NCI-H345 treated with DMSO at 0.1 percent for 48 hours (cell line): ENCODE data around the gene GRK2.
"Not testable (repeated sequence)": the region's sequence is repeated elsewhere in the genome, so short reads cannot be mapped to it uniquely, and the experiment has no call there.

ENCODE experiments used
- DNase-seq: peaks from one replicate; lab custom pipeline; 2025; ENCODE audit not compliant: unreplicated experiment; lab: John Stamatoyannopoulos, UW

The GRK2 gene

DNA sequence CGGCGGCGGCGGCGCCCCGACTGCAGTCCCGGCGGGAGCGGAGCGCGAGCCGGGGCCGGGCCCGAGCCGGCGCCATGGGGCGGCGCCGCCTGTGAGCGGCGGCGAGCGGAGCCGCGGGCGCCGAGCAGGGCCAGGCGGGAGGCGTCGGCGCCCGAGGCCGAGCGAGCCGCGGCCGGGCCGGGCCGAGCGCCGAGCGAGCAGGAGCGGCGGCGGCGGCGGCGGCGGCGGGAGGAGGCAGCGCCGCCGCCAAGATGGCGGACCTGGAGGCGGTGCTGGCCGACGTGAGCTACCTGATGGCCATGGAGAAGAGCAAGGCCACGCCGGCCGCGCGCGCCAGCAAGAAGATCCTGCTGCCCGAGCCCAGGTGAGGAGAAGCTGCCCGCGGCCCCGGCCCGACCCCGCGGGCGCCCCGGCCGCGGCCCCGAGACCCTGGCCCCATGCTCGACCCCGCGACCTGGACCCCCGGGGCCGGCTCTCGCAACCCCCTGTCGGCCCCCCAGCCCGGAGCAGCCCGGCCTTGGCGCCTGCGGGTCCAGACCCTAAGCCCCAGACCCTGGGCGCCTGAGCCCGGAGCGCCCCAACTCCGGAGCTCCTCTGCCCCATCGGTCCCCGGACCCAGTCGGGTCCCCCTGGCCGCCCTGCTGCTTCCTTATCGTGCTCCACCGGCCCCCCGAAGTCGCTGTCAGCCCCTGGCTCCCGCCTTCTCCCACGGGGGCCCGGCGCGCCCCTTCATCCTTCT, at the start of gene GRK2:
TSS of gene GRK2 (plus strand) at position 25 of the 739 bp plus-strand sequence. CDS start at position 252, 227 bp downstream.
- peak; percentile 22 for DNase-seq

DNA sequence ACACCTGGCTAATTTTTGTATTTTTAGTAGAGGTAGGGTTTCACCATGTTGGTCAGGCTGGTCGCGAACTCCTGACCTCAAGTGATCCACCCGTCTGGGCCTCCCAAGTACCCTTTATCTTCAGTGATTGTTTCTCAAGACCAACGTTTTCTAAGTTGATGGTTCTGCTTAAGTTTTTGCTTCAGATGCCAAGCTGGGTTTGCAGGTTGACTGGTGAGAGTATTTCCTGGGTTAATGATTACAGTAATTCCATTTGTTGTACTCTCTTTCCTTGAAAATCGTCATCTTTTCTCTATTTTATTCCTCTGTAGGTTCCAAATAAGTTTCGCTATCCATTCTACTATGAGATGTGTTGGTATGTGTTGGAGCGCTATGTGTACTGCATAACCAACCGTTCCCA, 38.5 kb upstream of the GRK2 start:
- no peak for DNase-seq

DNA sequence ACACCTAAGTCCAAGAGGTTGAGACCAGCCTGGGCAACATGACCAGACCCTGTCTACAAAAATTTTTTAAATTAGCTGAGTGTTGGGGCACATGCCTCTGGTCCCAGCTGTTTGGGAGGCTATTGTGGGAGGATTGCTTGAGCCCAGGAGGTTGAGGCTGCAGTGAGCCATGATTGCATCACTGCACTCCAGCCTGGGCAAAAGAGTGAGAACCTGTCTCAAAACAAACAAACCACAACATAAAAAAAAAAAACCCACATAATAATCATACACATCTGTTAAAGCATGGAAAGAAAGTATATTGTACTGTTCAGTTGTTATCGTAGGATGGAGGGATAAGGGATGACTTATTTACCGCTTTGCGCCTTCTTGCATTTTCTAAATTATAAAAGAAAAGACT, 35.9 kb upstream of the GRK2 start:
- DNase-seq, result no peak

DNA sequence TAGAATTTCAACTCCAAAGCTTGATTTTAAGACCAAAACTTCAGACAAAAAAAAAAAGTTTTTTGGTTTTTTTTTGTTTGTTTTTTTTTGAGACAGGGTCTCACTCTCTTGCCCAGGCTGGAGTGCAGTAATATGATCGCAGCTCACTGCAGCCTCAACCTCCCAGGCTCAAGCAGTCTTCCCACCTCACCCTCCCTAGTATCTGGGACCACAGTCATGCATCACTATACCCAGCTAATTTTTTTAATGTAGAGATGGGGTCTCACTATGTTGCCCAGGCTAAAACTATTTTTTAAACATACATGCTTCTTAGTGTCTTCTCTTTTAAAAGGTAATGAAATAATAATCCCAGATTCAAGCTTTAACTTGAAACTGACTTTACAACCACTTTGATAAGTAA, 35.4 kb upstream of the GRK2 start:
- no peak for DNase-seq

DNA sequence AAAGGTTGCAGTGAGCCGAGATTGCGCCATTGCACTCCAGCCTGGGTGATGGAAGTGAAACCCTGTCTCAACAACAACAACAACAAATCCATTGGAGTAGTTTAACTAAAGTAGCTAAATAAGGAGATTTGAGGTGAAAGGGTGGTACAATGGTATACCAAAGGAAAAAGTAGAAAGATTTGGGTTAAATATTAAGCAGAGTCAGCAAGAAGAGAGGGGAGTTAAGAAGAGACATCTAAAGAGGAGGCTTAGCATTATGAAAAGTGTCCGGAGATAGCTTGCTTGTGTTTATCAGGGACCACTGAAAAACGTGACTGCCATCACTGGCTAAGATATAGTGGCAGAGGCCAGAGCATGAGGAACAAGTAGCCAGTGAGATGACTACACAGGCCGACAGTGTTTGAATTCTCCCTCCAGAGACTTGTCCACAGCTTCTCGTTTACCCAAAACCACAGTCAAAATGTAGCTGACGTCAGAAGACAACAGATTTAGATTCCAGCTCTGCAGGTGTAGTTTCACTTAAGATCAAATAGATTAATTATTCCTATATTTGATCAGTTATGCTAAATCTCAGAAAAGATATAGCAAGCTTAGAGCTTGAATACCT, 32.6 kb upstream of the GRK2 start:
- DNase-seq, result no peak

DNA sequence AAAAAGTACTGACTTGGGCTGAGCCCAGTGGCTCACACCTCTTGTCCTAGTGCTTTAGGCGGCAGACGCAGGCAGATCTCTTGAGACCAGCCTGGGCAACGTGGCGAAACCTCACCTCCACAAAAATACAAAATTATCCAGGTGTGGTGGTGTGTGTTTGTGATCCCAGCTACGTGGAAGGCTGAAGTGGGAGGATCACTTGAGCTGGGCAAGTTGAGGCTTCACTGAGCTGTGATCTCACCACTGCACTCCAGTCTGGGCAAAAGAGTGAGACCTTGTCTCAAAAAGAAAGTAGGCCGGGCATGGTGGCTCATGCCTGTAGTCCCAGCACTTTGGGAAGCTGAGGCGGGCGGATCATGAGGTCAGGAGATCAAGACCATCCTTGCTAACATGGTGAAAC, 31.7 kb upstream of the GRK2 start:
- DNase-seq, result not testable (repeated sequence)

DNA sequence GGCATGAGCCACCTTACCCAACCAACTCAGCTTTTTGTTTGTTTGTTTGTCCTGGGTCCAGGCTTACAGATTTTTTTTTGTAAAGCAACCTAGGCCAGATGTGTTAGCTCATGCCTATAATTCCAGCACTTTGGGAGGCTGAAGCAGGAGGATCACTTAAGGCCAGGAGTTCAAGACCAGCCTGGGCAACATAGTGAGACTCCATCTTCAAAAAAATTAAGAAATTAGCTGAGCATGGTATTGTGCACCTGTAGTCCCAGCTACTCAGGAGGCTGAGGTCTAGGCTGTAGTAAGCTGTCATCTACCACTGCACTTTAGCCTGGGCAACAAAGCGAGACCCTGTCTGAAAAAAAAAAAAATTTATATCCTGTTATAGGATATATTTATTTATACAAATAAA, 28.7 kb upstream of the GRK2 start:
- DNase-seq, result no peak

DNA sequence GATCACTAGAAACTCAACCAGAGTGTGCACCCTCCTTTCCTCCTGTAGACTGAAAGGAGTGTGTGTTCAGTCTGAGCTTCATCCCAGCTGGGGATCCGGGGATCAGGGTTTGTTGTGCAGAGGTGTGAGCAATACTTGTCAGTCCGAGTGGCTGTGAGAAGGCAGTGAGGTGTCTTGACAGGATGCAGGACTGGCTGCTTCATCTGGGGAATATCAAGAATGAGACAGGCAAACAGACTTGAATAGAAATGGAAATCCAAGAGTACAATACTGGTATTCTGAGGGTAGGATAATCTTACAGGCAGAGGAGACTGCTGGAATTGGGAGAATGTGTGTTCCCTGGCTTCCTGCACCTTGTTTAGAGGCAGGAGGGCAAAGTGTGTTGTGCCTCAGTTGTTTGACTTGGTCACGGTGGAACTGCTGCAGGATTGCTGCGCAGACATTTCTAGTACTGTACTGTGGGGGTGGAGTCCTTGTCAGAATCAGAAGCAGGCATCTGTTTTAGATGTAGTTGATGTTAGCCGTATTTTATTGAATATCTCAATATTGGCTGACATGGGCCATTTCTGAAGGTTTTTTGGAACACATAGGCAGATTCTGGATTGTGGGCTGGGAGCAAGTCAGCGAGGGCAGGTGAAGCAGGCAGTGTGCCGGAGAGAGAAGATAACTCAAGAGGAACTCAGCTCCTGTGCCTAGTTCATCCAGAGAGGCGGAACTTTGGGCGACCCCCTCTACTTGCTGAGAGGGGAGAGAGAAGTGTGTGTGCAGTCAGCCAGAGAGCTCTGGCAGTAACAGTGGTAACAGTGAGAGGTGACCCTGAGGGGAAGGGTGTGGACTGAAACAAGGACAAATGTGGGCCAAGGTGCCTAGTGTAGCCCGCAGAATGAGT, 27.1 kb upstream of the GRK2 start:
- no peak for DNase-seq

DNA sequence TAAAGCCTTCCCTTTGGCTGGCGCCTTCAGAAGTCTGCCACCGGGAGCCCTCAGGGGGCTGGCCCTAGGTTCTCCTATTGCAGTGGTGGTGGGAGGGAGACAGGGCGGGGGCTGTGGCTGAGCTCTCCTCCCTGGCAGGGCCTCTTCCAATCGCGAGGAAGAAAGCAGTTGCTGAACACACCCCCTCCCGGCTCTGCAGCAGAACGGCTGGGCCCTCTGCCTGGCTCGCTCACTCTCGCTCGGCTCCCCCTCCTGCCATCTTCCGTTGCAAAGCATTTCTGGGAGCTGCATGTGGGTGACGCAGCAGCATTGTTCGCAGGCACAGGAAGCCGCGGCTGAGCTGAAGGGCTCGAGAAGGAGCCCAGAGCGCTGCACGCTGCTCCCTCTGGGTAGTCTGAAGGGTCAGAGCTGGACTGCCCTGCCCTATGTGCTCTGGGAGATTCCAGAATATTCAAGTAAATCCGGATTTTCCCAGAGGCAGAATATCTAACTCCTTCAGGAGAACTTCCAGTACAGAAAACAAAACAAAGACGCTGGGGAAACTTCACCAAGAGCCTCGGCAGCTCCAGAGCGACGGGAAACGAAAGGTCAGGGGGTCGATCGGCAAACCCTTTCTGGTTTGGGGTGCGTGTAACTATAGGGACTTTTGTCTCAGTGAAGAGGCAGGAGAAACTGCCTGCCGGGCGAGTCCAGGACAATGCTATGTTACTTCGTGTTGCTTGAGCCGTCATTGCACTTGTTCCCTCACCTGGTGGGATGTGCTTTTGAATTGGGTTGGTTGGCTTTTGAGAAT, 26.3 kb upstream of the GRK2 start:
- peak; percentile 97 for DNase-seq

DNA sequence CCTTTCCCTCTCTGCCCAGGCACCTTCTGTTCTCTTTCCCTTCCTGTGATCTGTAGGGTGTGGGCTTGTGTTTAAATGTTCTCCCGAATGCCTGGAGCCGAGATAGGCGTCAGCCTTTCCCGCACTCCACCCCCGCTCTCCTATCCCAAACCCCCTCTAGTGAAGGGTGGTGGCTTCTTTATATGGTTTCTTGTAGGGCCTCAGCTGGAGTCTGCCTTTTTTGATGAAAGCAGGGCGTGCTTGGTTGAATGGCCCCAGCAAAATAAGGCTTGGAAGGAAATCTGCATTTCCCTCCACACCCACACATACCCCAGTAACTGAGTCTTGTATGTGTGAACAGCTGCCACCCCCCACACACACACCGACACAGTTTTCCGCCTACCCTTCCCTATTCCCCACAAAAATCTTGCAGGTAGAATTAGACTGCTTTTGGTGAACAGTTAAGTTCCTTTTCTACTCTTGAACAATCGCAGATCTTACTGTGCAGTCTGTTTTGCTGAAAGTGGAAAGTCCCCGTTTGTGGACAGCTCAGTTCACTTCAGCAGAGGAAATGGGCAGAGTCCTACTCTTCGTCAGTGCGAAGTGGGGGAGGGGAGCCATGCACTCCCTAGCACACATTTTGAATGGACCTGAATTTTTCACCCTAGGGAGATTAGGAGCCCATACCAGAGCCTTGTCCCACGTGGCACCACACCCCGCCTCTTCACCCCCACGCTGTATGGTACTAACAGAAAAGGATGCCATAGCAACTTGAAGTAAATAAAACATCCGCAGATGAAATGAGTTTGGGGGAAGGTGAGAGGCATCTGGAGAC, 25.5 kb upstream of the GRK2 start:
- no peak for DNase-seq

DNA sequence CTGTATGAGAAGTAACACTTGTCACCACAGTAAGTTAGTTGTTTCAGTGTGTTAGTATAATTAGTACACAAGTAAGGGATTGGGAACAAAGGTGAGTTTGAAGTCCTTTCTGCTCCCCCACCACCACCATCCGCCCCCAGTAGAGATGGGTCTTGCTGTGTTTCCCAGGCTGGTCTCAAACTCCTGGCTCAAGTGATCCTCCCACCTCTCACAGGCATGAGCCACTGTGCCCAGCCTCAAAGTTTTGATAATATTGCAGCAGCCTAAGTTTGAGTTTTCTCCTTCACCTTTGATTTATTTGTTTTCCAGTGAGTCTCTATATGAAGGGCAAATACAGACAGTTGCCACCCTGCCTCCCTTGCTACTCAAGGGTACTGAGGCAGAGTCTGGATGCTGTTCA, 23.7 kb upstream of the GRK2 start:
- DNase-seq, result no peak

DNA sequence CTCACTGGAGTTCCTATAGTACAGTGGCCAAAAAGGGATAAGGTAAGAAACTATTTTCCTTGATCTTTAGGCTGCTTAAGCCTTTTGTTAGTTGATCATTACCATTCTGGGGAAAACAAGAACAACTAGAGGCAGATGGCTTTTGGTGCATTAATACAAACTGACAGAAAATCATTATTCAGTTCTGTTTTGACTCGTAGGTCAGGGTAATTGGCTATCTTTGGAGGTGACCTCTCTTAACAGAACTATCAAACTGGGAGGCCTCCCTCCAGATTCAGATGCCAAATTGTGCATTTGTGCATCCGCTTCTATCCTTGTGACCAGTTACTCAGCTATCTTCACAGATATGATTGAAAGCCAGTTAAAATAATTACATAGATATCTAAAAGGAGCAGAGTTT, 23.2 kb upstream of the GRK2 start:
- DNase-seq, result no peak

DNA sequence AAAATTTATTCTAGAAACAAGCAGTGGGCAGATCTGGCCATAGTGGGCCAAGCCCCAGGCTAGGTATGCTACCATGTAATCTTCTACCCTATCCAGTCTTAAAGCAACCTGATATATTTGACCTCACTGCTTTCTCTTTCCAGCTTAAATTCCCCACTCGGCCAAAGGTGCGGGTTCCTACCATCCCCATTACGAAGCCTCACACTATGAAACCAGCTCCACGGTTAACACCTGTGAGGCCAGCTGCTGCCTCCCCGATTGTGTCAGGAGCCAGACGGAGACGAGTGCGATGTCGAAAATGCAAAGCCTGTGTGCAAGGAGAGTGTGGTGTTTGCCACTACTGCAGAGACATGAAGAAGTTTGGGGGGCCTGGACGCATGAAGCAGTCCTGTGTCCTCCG, 21.2 kb upstream of the GRK2 start:
- DNase-seq, result no peak

DNA sequence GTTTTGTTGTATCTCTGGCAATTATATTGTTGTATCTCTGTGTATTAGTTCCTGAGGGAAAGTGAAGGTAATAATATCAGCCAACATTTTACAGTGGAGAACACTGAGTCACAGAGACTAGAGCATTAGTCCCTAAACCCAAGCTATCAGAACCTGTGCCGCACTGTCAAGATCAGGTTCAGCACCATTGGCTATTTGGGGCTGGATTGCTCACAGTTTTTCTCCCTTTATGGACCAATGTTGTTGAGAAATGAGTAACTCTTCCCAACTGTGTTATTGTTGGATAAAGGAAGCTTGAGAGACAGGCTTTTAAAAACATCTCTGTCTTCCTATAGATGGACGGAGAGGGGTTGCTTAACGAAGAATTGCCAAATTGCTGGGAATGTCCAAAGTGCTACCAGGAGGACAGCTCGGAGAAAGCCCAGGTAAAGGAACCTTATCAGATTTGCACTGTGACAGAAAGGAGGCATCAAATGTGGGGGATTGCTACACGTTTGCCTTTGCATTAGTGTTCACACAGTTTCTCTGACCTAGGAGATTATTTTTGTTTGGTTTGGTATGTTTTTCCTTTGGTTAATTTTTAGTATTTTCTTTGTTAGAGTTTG, 18.2 kb upstream of the GRK2 start:
- DNase-seq, result no peak

DNA sequence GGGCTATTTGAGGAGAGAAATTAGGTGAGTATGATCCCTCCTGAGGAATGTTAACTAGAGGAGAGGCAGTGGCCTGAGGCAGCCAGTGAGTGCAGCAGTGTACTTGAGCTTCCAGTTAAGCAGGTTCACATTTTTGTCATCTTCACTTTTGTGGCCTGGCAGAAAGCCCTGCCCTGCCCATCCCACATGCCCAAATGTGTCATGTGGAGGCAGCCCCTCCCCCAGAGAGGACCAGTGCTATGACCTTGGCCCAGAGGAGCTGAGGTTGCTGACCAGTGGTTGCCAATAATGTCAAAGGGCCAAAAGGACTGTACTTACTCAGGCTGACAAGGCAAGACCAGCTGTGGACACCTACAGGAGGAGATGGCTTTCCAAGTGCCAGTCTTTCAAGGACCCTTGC, 17.6 kb upstream of the GRK2 start:
- DNase-seq, result no peak

DNA sequence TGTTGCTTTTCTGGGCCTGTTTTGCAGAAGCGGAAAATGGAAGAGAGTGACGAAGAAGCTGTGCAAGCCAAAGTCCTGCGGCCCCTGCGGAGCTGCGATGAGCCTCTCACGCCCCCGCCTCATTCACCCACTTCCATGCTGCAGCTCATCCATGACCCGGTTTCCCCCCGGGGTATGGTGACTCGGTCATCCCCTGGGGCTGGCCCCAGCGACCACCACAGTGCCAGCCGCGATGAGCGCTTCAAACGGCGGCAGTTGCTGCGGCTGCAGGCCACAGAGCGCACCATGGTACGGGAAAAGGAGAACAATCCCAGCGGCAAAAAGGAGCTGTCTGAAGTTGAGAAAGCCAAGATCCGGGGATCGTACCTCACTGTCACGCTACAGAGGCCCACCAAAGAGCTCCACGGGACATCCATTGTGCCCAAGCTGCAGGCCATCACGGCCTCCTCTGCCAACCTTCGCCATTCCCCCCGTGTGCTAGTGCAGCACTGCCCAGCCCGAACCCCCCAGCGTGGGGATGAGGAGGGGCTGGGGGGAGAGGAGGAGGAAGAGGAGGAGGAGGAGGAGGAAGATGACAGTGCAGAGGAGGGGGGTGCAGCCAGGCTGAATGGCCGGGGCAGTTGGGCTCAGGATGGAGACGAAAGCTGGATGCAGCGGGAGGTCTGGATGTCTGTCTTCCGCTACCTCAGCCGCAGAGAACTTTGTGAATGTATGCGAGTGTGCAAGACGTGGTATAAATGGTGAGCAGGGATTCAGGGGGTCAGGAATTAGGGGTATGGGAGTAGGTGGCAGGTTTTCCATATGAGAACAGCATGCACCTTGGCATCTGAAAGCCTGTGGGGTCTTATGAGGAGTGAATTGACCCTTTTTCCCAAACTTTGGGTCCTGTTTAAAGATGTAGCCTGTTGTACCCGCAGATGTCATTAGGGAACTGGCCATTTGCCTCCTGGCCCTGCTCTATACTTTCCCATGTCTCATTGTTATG, 15.9 kb upstream of the GRK2 start:
- DNase-seq, result no peak

DNA sequence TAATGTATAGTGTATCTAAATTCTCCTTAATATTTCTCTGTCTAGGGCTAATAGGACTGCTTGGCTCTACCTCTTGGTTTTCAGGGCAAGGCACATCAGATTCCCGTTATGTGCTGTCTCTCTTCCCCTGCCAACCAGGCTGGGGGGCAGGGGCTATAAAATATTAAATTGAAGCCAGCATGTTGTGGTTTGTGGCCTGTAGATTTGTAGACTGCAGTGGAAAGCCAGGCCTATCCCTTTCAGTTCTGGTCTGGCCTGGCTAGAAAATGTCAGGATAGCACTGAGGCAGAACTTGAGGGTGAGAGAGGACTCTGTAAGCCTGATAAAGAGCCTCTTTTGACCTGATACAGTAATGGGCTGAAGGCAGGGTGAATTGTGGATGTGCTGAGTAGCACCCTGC, 14.4 kb upstream of the GRK2 start:
- no peak for DNase-seq

DNA sequence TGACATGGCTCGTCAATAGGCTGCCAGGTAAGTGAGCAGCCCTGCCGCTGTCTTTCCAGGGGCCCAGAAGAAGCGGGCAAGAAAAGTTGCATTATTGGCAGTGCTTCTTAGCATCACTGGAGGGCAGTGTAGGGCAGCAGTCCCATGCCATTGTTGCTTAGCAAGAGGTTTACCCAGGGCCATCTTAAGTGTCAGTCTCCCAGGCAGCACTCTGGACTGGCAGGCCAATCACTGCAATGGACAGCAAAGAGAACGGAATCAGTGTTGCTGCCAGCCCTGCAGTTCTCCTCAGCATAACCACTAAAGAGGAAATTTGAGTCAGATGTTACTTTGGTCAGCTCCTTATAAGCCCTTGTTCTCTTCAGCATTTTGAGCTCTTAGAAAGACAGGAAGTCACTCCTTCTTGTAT, 13.4 kb upstream of the GRK2 start:
- no peak for DNase-seq
